BLaER1 treated with 17β-estradiol and CSF1 and Interleukin-3, amounts not matched to agents 10 nM and 100 nM (cell line): Measurements from ENCODE around the gene XAF1.
"Not testable (repeated sequence)": the region's sequence is repeated elsewhere in the genome, so short reads cannot be mapped to it uniquely, and the experiment has no call there.

Experiments
- H3K27ac ChIP-seq, 11 experiments: shearing (Covaris generic); formaldehyde crosslinking; 2 replicates each; pipeline ENCODE4 v1.8.1; 2022
- H3K27me3 ChIP-seq, 11 experiments: shearing (Covaris generic); formaldehyde crosslinking; 2 replicates each; pipeline ENCODE4 v1.8.1; 2022
- H3K36me3 ChIP-seq, 11 experiments: shearing (Covaris generic); formaldehyde crosslinking; 2 replicates each; pipeline ENCODE4 v1.8.1; 2022
- H3K4me1 ChIP-seq, 10 experiments: shearing (Covaris generic); formaldehyde crosslinking; 2 replicates each; pipeline ENCODE4 v1.8.1; 2022
- H3K4me2 ChIP-seq, 11 experiments: shearing (Covaris generic); formaldehyde crosslinking; 2 replicates each; pipeline ENCODE4 v1.8.1; 2022
- H3K4me3 ChIP-seq, 10 experiments: shearing (Covaris generic); formaldehyde crosslinking; 2 replicates each; pipeline ENCODE4 v1.8.1; 2022
- H3K9ac ChIP-seq, 11 experiments: shearing (Covaris generic); formaldehyde crosslinking; 2 replicates each; pipeline ENCODE4 v1.8.1; 2022
- H3K9me3 ChIP-seq, 11 experiments: shearing (Covaris generic); formaldehyde crosslinking; replicated peaks in 1 of 11; 2 replicates each; pipeline ENCODE4 v1.8.1; 2022
- H4K20me1 ChIP-seq, 11 experiments: shearing (Covaris generic); formaldehyde crosslinking; 2 replicates each; pipeline ENCODE4 v1.8.1; 2022
- Cebpa-rat ChIP-seq, 11 experiments: shearing (Covaris generic); IDR thresholded peaks; 2 replicates each; pipeline ENCODE4 v1.8.1; 2022

The XAF1 gene

DNA sequence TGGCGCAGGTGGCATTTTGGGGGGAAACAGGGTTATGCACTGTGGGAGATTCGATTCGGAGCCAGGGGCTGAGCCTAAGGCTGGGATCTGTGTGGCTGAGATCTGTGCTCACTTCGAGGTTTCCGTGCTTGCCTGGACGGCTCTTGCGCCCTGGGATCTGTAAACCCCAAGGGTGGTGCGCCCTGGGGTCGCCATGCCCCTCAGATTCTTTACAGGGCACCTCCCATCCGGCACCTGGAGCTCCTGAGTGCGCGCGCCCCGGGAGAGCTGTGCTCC is 43.1 kb upstream of the XAF1 start:
- Histone ChIP-seq H3K36me3 (no peaks in the 10 kb centered on the region), H3K4me3 (peak overlapping the region; percentile 37 to 65 (median 50)), H3K9ac (peak overlapping the region in 5 of 11 experiments; percentile 15 to 50 (median 32); a peak in 6 of 22 replicates), H3K27ac (no peak overlapping the region), H3K9me3 (peaks cover 9 to 24% (median 17%) of the 10 kb centered on the region in 11 experiments; a peak in 17 of 22 replicates), H3K4me2 (peak overlapping the region; percentile 76 to 92 (median 87)), H3K27me3 (peaks cover 25 to 32% (median 27%) of the 10 kb centered on the region in 11 experiments), H4K20me1 (peaks cover 0 to 14% (median 0%) of the 10 kb centered on the region in 11 experiments; a peak in 4 of 22 replicates), H3K4me1 (peaks cover 20 to 31% (median 25%) of the 10 kb centered on the region in 10 experiments)
- TF ChIP-seq Cebpa-rat (IDR thresholded peaks at IDR 0.05), result no peak

DNA sequence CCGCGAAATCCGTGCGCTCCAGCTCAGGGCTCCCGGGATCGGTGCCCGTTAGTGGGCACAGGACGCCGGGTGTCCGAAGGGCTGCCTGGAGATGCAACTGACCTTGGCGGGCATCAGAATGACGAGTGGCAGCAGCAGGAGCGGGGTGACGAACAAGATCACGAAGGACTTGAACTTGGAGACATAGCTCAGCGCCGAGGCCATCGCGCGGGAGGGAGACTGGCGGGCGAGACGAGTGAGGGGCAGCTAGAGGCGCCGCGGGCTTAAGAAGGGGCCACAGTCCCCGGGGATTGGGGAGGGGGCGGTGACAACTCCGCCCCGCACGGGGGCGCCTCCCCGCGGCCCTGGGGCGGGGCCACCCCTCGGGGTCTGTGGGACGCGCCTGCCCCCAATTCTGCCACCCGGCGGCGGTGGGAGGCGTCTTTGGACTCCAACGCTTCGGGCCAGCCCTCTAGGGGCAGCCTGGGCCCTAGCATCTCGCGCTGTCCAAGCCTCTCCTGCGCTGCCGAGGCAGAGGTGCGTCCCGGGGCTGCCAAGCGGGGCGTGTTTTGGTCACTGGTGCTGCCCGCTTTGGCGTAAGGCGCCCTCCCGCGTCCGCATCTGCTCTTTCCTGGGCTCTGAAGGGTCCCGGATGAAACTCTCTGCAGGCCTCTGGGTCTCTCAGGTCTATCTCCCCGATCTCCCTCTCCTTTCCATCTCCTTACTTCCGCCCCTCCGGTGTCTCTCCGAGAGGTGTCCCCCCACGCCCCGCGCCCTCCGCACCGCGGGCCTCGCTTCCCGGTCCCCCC is 42.5 kb upstream of the XAF1 start, which contains the start of gene SLC13A5:
SLC13A5 (minus strand) TSS at position 240 of the 788 bp plus-strand sequence; CDS start at position 204, 36 bp downstream.
- peak within 1 kb of the TSS; percentile 37 to 65 (median 50) for H3K4me3 ChIP-seq
- peak within 1 kb of the TSS; percentile 76 to 92 (median 87) for H3K4me2 ChIP-seq
- no peak within 1 kb of the TSS for H3K27ac ChIP-seq
- no peak for TF ChIP-seq Cebpa-rat (IDR thresholded peaks at IDR 0.05)
- peaks cover 0 to 14% (median 0%) of the 10 kb centered on the region in 11 experiments; a peak in 4 of 22 replicates for H4K20me1 ChIP-seq
- peaks cover 25 to 32% (median 27%) of the 10 kb centered on the region in 11 experiments for H3K27me3 ChIP-seq
- peak within 1 kb of the TSS in 7 of 11 experiments; percentile 7 to 50 (median 26); a peak in 7 of 22 replicates for H3K9ac ChIP-seq
- H3K4me1 ChIP-seq, result peaks cover 20 to 31% (median 25%) of the 10 kb centered on the region in 10 experiments
- no peaks in the 10 kb centered on the region for H3K36me3 ChIP-seq
- peaks cover 9 to 26% (median 19%) of the 10 kb centered on the region in 11 experiments; a peak in 17 of 22 replicates for H3K9me3 ChIP-seq

DNA sequence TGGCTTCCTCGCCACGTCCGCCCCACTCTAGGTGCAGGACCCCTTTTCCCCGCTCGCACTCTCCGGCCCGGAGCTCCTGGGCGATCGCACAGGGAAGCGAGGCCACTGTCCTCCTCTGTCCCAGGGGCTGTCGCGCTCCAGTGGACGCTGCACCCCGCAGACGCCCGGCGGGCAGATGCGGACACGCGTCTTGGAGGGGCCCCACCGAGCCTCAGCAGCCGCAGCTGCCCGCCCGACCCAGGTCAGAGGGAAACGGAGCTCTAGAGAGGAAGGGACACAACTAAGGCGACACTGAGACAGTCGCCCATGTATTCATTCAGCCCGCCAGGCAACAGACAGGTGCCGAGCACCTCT is 42.0 kb upstream of the XAF1 start:
- Histone ChIP-seq H3K4me1 (peaks cover 20 to 31% (median 25%) of the 10 kb centered on the region in 10 experiments), H3K27me3 (peaks cover 25 to 32% (median 27%) of the 10 kb centered on the region in 11 experiments), H3K36me3 (no peaks in the 10 kb centered on the region), H3K27ac (no peak overlapping the region), H3K9me3 (peaks cover 9 to 26% (median 19%) of the 10 kb centered on the region in 11 experiments; a peak in 17 of 22 replicates), H3K9ac (0 out of 22 replicates have a peak overlapping the region, but pooled peaks of 1 of the 11 experiments have one; percentile 39), H3K4me3 (peak overlapping the region in 2 of 10 experiments; percentile 56 to 65; a peak in 2 of 20 replicates), H4K20me1 (peaks cover 0 to 14% (median 0%) of the 10 kb centered on the region in 11 experiments; a peak in 4 of 22 replicates), H3K4me2 (peak overlapping the region in 10 of 11 experiments; percentile 76 to 92 (median 86); a peak in 17 of 22 replicates)
- no peak for TF ChIP-seq Cebpa-rat (IDR thresholded peaks at IDR 0.05)

DNA sequence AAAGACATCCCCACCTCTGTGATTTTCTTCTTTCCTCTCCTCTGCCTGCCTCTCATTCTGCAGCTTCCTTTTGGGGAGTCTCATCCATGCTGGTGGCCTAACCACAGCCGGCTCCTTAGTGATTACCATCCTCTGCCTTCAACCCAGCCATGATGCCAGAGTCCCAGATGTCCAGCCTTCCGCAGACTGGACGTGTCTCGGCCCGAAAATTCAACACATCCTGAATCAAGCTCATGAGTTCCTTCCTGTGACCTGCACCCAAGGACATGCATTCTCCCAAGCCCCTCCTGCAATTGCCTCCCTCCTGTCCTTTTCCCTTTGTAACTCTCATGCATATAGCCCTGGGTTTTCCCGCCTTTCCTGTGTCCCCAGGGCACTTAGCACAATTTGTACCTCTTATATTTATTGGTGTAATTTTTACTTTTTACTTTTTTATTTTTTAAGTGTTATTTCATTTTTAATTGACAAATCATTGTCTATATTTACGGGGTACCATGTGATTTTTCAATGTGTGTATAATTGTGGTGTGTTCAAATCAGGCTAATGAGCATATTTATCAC is 41.5 kb upstream of the XAF1 start:
- peaks cover 0 to 14% (median 0%) of the 10 kb centered on the region in 11 experiments; a peak in 4 of 22 replicates for H4K20me1 ChIP-seq
- no peak overlapping the region for H3K9ac ChIP-seq
- H3K9me3 ChIP-seq, result peaks cover 9 to 26% (median 19%) of the 10 kb centered on the region in 11 experiments; a peak in 17 of 22 replicates
- H3K27ac ChIP-seq, result no peak overlapping the region
- H3K36me3 ChIP-seq, result no peaks in the 10 kb centered on the region
- H3K27me3 ChIP-seq, result peaks cover 25 to 32% (median 27%) of the 10 kb centered on the region in 11 experiments
- no peak overlapping the region for H3K4me3 ChIP-seq
- H3K4me2 ChIP-seq, result no peak overlapping the region
- TF ChIP-seq Cebpa-rat (IDR thresholded peaks at IDR 0.05), result no peak
- peaks cover 20 to 31% (median 25%) of the 10 kb centered on the region in 10 experiments for H3K4me1 ChIP-seq

DNA sequence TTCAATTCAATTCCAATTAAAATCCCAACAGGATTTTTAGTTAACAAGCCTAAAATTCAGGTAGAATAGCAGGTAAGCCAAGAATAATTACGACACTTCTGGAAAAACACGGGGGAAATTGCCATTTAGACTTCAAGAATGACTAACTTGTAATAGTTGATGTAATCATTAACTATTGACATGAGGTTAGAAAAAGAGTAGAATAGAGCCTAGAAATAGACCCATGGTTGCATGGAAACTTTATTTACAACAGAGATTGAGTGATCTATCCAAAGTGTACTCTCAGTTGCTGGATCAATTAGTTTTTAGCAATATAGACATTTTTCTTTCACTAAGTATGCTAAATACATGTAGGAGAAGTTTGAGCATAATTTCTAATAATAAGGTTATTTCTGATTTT is 39.1 kb upstream of the XAF1 start:
- Histone ChIP-seq H3K4me2 (no peak overlapping the region), H3K27ac (no peak overlapping the region), H3K9me3 (peaks cover 9 to 26% (median 19%) of the 10 kb centered on the region in 11 experiments; a peak in 17 of 22 replicates), H3K36me3 (no peaks in the 10 kb centered on the region), H3K27me3 (peaks cover 25 to 29% (median 27%) of the 10 kb centered on the region in 11 experiments), H3K9ac (no peak overlapping the region), H4K20me1 (peaks cover 0 to 14% (median 0%) of the 10 kb centered on the region in 11 experiments; a peak in 4 of 22 replicates), H3K4me3 (no peak overlapping the region), H3K4me1 (peaks cover 17 to 27% (median 19%) of the 10 kb centered on the region in 10 experiments)
- no peak for TF ChIP-seq Cebpa-rat (IDR thresholded peaks at IDR 0.05)

DNA sequence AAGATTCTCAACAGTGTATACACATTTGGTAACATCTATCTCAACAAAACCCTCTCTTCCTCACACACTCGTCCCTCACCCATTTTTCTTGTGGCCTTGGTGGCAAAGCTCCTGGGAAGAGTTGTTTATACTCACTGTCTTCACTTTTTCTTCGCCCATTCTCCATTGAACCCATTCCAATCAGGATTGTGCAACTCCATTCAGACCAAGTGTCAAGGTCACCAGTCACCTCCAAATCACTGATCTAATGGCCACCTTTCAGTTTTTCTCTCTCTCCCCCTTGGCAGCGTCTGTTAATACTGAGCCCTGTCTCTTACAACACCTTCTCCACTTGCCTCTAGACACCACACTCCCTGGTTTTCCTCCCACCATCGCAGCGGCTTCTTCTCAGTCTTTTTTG is 34.1 kb upstream of the XAF1 start:
- Histone ChIP-seq H3K36me3 (no peaks in the 10 kb centered on the region), H3K27me3 (no peaks in the 10 kb centered on the region), H3K27ac (no peak overlapping the region), H3K9ac (no peak overlapping the region), H4K20me1 (no peaks in the 10 kb centered on the region), H3K4me2 (no peak overlapping the region), H3K9me3 (peaks cover 4 to 10% (median 6%) of the 10 kb centered on the region in 11 experiments; a peak in 12 of 22 replicates), H3K4me1 (peaks cover 0 to 8% (median 0%) of the 10 kb centered on the region in 10 experiments; a peak in 2 of 20 replicates), H3K4me3 (no peak overlapping the region)
- 0 out of 22 replicates have a peak, but pooled peaks of 2 of the 11 experiments have one; percentile 18 to 27 for TF ChIP-seq Cebpa-rat (IDR thresholded peaks at IDR 0.05)

DNA sequence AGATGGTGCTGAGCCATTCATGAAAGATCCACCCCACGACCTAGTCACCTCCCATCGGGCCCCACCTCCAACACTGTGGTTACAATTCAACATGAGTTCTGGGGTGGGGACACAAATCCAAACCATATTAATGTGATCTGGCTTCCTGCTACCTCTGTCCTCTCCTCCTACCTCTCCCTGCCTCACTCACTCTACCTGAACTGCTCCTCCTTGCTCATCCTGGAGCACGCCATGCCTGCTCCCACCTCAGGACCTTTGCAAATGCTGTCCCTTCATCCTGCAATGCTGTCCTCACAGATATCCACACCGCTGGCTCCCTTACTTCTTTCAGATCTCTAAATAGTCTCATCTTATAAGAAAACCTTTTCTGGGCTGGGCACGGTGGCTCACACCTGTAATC is 31.8 kb upstream of the XAF1 start:
- H4K20me1 ChIP-seq, result no peaks in the 10 kb centered on the region
- H3K9ac ChIP-seq, result no peak overlapping the region
- peaks cover 0 to 4% (median 0%) of the 10 kb centered on the region in 11 experiments; a peak in 2 of 22 replicates for H3K9me3 ChIP-seq
- H3K27ac ChIP-seq, result no peak overlapping the region
- no peak for TF ChIP-seq Cebpa-rat (IDR thresholded peaks at IDR 0.05)
- H3K36me3 ChIP-seq, result no peaks in the 10 kb centered on the region
- no peaks in the 10 kb centered on the region for H3K27me3 ChIP-seq
- H3K4me2 ChIP-seq, result no peak overlapping the region
- H3K4me1 ChIP-seq, result peaks cover 0 to 8% (median 0%) of the 10 kb centered on the region in 10 experiments; a peak in 2 of 20 replicates
- H3K4me3 ChIP-seq, result no peak overlapping the region

DNA sequence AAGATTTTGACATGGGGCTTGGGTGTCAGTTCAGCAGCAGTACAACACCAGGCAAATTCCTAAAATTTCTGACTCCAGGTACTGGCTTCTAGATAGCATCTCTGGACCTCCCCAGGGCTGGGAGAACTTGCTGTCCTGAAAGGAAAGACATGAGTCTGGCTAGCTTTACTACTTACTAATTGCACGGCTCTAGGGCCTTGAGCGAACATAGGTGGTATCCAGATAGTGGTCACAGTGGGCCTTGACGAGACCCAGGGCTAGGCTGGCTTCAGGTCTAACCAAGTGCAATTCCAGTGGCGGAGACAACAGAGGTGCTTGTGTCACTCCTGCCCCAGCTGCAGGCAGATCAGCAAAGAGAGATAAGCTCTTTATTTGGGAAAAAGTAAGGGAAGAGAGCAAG is 26.3 kb upstream of the XAF1 start:
- TF ChIP-seq Cebpa-rat (IDR thresholded peaks at IDR 0.05), result no peak
- H3K36me3 ChIP-seq, result no peaks in the 10 kb centered on the region
- no peaks in the 10 kb centered on the region for H3K27me3 ChIP-seq
- H3K4me2 ChIP-seq, result no peak overlapping the region
- H3K9me3 ChIP-seq, result no peaks in the 10 kb centered on the region
- H3K27ac ChIP-seq, result no peak overlapping the region
- no peaks in the 10 kb centered on the region for H3K4me1 ChIP-seq
- no peak overlapping the region for H3K9ac ChIP-seq
- H3K4me3 ChIP-seq, result no peak overlapping the region
- H4K20me1 ChIP-seq, result no peaks in the 10 kb centered on the region

DNA sequence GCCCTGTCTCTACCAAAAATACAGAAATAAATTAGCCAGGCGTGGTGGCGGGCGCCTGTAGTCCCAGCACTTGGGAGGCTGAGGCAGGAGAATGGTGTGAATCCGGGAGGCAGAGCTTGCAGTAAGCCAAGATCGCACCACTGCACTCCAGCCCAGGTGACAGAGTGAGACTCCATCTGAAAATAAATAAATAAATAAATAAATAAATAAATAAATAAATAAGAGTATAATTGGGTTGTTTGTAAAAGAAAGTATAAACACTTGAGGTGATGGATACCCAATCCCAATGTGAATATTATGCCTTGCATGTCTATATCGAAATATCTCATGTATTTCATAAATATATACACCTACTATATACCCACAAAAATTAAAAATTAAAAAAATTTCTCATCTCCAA is 9.2 kb upstream of the XAF1 start:
- H3K27ac ChIP-seq, H3K4me2 ChIP-seq, H4K20me1 ChIP-seq, H3K4me1 ChIP-seq, H3K9ac ChIP-seq, H3K27me3 ChIP-seq, H3K9me3 ChIP-seq, H3K36me3 ChIP-seq, H3K4me3 ChIP-seq: not testable (repeated sequence)
